ENCODE measurements around the gene EPS8L3. TPM values are rescaled to one million over a fixed set of nuclear protein-coding genes. Genes with fewer than 3 reads are reported as not detected.

Gene EPS8L3
- total RNA-seq, 1 experiment from 2014 or later: not detected

DNA sequence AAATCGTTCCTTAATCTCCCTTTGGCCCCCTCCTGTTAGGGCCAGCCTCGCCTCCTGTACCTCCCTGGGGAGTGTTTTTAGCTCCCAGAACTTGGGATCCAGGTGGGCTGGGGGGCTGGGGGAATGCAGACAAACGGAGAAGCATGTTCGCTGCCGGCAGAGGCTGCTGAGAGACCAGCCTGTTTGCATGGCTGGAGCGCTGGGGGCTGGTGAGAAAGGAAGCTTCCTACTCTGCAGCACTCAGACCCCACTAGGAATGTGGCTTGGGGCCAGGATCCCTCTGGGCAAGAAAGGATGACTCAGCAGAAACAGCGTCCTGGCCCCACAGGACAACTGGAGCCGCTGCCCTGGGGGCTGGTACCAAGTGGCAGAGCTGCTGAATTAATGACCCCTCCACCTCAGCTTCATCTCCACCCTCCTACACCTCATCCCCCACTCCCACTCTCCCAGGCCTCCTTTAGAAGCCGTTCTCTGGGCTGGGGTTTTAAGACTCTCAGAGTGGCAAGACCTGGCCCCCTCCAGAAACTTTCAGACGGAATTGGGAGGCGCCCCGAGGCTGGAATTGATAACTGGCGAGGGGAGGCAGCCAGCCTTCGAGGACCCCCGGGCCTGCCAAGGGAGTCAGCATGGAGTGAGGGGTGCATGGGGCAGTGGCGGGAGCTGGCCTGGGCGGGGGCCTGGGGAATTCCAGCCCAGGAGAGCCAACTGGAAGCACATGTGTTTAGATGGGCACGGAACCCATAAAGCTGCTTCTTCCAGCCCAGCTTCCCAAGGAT, 28.5 kb upstream of the EPS8L3 start:
- no peaks in the 10 kb centered on the region for H3K9me3 ChIP-seq (ENCODE audit: low read depth, low read length, poor library complexity, severe bottlenecking)
- no peak overlapping the region for H3K4me3 ChIP-seq (ENCODE audit: low read depth, low read length, poor library complexity, severe bottlenecking)
- TF ChIP-seq, protein P1, sequence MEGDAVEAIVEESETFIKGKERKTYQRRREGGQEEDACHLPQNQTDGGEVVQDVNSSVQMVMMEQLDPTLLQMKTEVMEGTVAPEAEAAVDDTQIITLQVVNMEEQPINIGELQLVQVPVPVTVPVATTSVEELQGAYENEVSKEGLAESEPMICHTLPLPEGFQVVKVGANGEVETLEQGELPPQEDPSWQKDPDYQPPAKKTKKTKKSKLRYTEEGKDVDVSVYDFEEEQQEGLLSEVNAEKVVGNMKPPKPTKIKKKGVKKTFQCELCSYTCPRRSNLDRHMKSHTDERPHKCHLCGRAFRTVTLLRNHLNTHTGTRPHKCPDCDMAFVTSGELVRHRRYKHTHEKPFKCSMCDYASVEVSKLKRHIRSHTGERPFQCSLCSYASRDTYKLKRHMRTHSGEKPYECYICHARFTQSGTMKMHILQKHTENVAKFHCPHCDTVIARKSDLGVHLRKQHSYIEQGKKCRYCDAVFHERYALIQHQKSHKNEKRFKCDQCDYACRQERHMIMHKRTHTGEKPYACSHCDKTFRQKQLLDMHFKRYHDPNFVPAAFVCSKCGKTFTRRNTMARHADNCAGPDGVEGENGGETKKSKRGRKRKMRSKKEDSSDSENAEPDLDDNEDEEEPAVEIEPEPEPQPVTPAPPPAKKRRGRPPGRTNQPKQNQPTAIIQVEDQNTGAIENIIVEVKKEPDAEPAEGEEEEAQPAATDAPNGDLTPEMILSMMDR (conservative IDR thresholded peaks at IDR 0.05; ENCODE audit: low read depth, low read length): peak; percentile 44
- no peak for TF ChIP-seq EZH2 (IDR thresholded peaks at IDR 0.05; ENCODE audit: borderline replicate concordance, low read depth, low read length, poor library complexity, severe bottlenecking)
- CTCF ChIA-PET: interaction anchor here (1.0 to 3.2 kb wide), 2 partner anchors 15 to 192 kb away, joined by 3 to 24 read pairs; partner anchors contain the start of gene AHCYL1
- no peaks in the 10 kb centered on the region for H3K36me3 ChIP-seq (ENCODE audit: insufficient read depth, low read length, poor library complexity, severe bottlenecking)
- intact Hi-C loops (cut with micrococcal nuclease; ENCODE audit: unreplicated experiment): no loop called here
- H3K27me3 ChIP-seq (replicated peaks; ENCODE audit: insufficient read depth, low read depth, low read length, poor library complexity): no peaks in the 10 kb centered on the region
- POLR2A ChIA-PET (ENCODE audit: low non-redundant PET): no interaction called here
- peaks cover 37% of the 10 kb centered on the region for H3K4me1 ChIP-seq (ENCODE audit: insufficient read depth, low read length, poor library complexity, severe bottlenecking)
- peak; percentile 90 for DNase-seq (ENCODE audit: low spot score)
- no TSS peak for BruUV-seq (replicated peaks)
- H3K27ac ChIP-seq (ENCODE audit: low read depth, low read length, poor library complexity, severe bottlenecking): peak overlapping the region; percentile 60

DNA sequence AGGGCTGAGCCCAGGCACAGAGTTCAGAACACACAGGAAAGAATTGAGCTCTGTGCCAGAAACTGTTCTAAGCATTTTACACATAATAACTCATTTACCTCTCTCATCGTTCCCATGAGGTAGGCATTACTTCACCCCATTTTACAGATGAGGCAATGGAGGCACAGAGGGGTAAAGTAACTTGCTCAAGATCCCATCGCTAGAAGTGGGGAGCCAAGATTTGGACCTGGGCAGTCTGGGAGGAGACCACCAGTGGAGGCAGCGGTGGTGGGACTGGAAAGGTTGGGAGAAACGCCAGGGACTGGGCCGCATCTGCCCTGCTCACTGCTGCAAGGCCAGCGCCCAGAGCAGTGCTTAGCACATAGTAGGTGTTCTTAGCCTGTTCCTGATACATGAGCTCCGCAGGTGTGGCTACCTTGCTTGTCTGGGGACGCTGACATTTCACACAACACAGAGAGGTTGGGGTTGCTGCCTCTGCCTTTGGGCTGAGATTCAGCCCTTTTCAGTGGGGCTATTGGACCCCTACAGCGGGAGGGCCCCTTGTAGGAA, 27.8 kb upstream of the EPS8L3 start:
- no TSS peak for BruUV-seq (replicated peaks)
- Histone ChIP-seq H3K27ac (ENCODE audit: low read depth, low read length, poor library complexity, severe bottlenecking) (peak overlapping the region; percentile 60), H3K27me3 (replicated peaks; ENCODE audit: insufficient read depth, low read depth, low read length, poor library complexity) (no peaks in the 10 kb centered on the region), H3K4me3 (ENCODE audit: low read depth, low read length, poor library complexity, severe bottlenecking) (no peak overlapping the region), H3K4me1 (ENCODE audit: insufficient read depth, low read length, poor library complexity, severe bottlenecking) (peaks cover 37% of the 10 kb centered on the region), H3K9me3 (ENCODE audit: low read depth, low read length, poor library complexity, severe bottlenecking) (no peaks in the 10 kb centered on the region), H3K36me3 (ENCODE audit: insufficient read depth, low read length, poor library complexity, severe bottlenecking) (no peaks in the 10 kb centered on the region)
- DNase-seq (ENCODE audit: low spot score): no peak
- ChIA-PET CTCF (interaction anchor here (1.0 to 3.2 kb wide), 2 partner anchors 15 to 193 kb away, joined by 3 to 24 read pairs; partner anchors contain the start of gene AHCYL1), POLR2A (ENCODE audit: low non-redundant PET) (no interaction called here)
- intact Hi-C loops (cut with micrococcal nuclease; ENCODE audit: unreplicated experiment): no loop called here
- TF ChIP-seq, protein P1 (conservative IDR thresholded peaks at IDR 0.05; ENCODE audit: low read depth, low read length): no peak
- TF ChIP-seq EZH2 (IDR thresholded peaks at IDR 0.05; ENCODE audit: borderline replicate concordance, low read depth, low read length, poor library complexity, severe bottlenecking): no peak

GRCh38 chr1:109790735-109791494, 27.2 kb upstream of the EPS8L3 start:
- Histone ChIP-seq H3K27ac (ENCODE audit: low read depth, low read length, poor library complexity, severe bottlenecking) (no peak overlapping the region), H3K9me3 (ENCODE audit: low read depth, low read length, poor library complexity, severe bottlenecking) (no peaks in the 10 kb centered on the region), H3K4me3 (ENCODE audit: low read depth, low read length, poor library complexity, severe bottlenecking) (no peak overlapping the region), H3K36me3 (ENCODE audit: insufficient read depth, low read length, poor library complexity, severe bottlenecking) (no peaks in the 10 kb centered on the region), H3K27me3 (replicated peaks; ENCODE audit: insufficient read depth, low read depth, low read length, poor library complexity) (no peaks in the 10 kb centered on the region), H3K4me1 (ENCODE audit: insufficient read depth, low read length, poor library complexity, severe bottlenecking) (peaks cover 37% of the 10 kb centered on the region)
- no TSS peak for BruUV-seq (replicated peaks)
- POLR2A ChIA-PET (ENCODE audit: low non-redundant PET): interaction anchor here (0.5 kb wide), 1 partner anchor 194 kb away, joined by 3 read pairs; the partner anchor contains the start of gene AHCYL1
- intact Hi-C loops (cut with micrococcal nuclease; ENCODE audit: unreplicated experiment): no loop called here
- TF ChIP-seq EZH2 (IDR thresholded peaks at IDR 0.05; ENCODE audit: borderline replicate concordance, low read depth, low read length, poor library complexity, severe bottlenecking): no peak
- TF ChIP-seq, protein P1 (conservative IDR thresholded peaks at IDR 0.05; ENCODE audit: low read depth, low read length): peak; percentile 34; the same call in 1 of the 2 replicates
- peak; percentile 33 for DNase-seq (ENCODE audit: low spot score)
- CTCF ChIA-PET: interaction anchor here (1.0 to 3.2 kb wide), 2 partner anchors 14 to 193 kb away, joined by 3 to 24 read pairs; partner anchors contain the start of gene AHCYL1

Data from A673 (cell line).